IPS-15b (cell line): ENCODE measurements around the gene INPP5D.
A peak's percentile ranks its signal among the peaks of the same experiment; 100 is the strongest.

ENCODE experiments used
- H3K27me3 ChIP-seq: one replicate; pipeline ENCODE4 v1.6.1; 2013; ENCODE audit warnings: low read length; ENCODE audit not compliant: control insufficient read depth, insufficient read depth
- H3K36me3 ChIP-seq: one replicate; pipeline ENCODE4 v1.6.1; 2013; ENCODE audit warnings: low read length; ENCODE audit not compliant: control insufficient read depth, insufficient read depth
- H3K4me1 ChIP-seq: one replicate; pipeline ENCODE4 v1.6.1; 2013; ENCODE audit warnings: mild to moderate bottlenecking, low read length; ENCODE audit not compliant: control insufficient read depth, insufficient read depth
- H3K4me3 ChIP-seq: one replicate; pipeline ENCODE4 v1.5.1; 2013; ENCODE audit warnings: low read depth, low read length
- H3K9ac ChIP-seq: one replicate; pipeline ENCODE4 v1.6.1; 2013; ENCODE audit warnings: low read depth, mild to moderate bottlenecking, low read length
- H3K9me3 ChIP-seq: one replicate; pipeline ENCODE4 v1.6.1; 2013; ENCODE audit warnings: mild to moderate bottlenecking, low read length; ENCODE audit not compliant: control insufficient read depth, insufficient read depth

Gene INPP5D

DNA sequence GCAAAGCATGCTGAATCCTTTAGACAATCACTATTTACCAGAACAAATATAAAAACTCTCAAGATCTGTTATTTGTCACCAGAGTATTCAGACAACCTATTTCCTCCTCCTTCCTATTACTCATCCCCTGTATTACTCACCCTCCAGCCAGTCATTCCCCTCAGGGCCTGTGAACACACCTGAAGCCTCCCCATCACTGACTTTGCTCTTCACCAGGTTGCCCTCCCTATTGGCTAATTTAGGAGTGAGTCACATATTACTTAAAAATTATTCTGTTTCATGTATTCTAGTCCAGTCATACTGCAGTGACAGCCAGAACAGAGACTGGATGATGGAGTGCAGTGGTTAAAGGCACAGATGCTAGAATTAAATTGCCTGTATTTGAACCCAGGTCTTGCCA lies 187.6 kb downstream of the INPP5D start:
- Histone ChIP-seq H3K9ac (no peak overlapping the region), H3K4me1 (no peaks in the 10 kb centered on the region), H3K27me3 (no peaks in the 10 kb centered on the region), H3K9me3 (no peaks in the 10 kb centered on the region), H3K36me3 (no peaks in the 10 kb centered on the region), H3K4me3 (no peak overlapping the region)

DNA sequence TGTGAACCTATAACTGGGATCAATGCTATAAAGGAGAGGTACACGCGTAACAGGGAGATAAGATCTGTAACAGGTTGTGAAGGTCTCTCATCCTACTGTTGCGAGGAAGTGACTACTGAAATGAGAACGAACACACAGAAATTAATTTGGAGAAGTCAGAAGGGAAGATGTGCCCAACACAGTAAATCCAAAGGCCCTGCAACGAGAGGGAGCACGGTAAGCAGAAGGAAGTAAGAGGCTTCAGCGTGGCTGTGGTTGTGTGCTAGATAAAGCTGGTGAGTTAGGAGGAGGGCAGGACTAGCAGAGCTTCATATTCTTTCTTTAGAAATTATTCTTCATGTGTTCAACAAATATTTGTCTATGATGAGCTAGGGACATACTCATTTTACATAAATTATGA lies 188.9 kb downstream of the INPP5D start:
- Histone ChIP-seq H3K36me3 (no peaks in the 10 kb centered on the region), H3K4me3 (no peak overlapping the region), H3K9me3 (no peaks in the 10 kb centered on the region), H3K9ac (no peak overlapping the region), H3K4me1 (peaks cover 3% of the 10 kb centered on the region), H3K27me3 (no peaks in the 10 kb centered on the region)

DNA sequence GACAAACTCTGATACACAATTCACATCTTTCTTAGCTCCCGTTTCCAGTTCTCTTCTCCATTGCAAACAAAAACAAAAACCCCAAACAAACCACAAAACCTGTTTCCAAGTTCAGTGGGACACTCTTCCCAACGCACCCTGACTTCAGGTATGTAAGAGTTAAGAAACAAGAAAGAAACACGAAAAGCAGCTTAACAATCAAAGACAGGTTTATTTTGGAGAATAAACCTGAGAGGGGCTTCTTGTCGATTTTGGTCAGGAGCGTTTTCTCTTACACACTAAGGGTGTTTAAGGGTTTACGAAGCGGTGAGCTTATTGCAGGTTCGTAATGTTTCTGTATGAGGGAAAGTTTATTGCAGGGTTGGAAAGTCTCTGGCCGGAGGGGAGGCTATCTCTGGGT lies 190.4 kb downstream of the INPP5D start:
- no peaks in the 10 kb centered on the region for H3K36me3 ChIP-seq
- H3K4me3 ChIP-seq, result no peak overlapping the region
- no peaks in the 10 kb centered on the region for H3K9me3 ChIP-seq
- H3K4me1 ChIP-seq, result peaks cover 3% of the 10 kb centered on the region
- H3K27me3 ChIP-seq, result no peaks in the 10 kb centered on the region
- H3K9ac ChIP-seq, result no peak overlapping the region

DNA sequence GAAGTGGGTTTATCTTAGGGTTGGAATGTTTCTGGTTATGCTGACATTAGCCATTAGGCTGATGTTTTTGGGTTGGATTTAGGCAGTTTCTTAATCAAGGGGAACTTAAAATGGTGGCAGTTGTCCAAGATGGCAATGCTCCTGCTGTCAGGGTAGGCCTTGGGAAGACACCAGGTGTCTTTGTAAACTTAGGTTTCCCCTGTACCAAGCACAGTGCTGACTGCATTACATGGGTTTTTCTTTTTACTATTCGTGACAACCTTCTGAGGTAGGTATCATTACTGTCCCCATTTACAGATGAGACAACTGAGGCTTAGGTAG lies 190.8 kb downstream of the INPP5D start:
- H3K4me1 ChIP-seq, result peaks cover 3% of the 10 kb centered on the region
- no peaks in the 10 kb centered on the region for H3K27me3 ChIP-seq

DNA sequence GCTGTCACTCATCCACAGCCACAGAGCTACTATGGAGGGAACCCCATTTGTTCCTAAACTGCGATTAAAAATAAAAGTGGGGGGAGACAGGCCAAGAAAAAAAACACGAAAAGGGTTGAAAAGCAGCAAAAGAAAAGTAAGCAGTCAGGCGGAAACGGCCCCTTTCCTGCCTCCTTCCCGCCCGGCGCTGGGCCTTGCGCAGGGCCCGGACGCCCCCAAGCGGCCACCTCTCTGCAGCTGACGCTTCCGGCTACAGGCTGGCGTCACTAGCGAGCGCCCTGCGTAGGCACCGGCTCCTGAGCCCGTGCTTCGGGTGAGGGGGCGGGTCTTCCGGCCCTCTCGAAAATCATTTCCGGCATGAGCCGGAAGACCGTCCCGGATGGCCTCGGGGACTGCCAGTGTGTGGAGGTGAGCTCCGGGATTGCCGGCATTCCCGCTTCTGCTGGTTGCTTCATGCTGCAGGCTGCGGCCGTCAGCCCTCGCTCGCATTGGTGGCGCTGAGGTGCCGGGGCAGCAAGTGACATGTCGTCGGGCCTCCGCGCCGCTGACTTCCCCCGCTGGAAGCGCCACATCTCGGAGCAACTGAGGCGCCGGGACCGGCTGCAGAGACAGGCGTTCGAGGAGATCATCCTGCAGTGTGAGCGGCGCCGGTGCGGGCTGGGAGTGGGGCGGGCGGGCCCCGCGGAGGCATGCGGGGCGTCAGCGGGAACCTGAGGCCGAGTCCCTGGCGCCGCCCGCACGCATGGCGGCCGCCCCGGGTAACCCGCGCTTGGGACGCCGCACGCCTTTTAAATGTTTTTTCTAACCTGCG lies 191.4 kb downstream of the INPP5D start, which contains the start of gene ATG16L1:
Gene ATG16L1, plus strand, starts transcription at position 368 of the 811 bp plus-strand sequence. Its CDS starts 155 bp downstream, at position 523.
- Histone ChIP-seq H3K27me3 (no peaks in the 10 kb centered on the region), H3K4me3 (peak within 1 kb of the TSS; percentile 94), H3K4me1 (peaks cover 3% of the 10 kb centered on the region), H3K9me3 (no peaks in the 10 kb centered on the region), H3K36me3 (no peaks in the 10 kb centered on the region), H3K9ac (peak within 1 kb of the TSS; percentile 77)

More for the DNA sequence above, 190.8 kb downstream of the INPP5D start:
- no peak overlapping the region for H3K9ac ChIP-seq
- no peak overlapping the region for H3K4me3 ChIP-seq
- H3K36me3 ChIP-seq, result no peaks in the 10 kb centered on the region
- no peaks in the 10 kb centered on the region for H3K9me3 ChIP-seq

DNA sequence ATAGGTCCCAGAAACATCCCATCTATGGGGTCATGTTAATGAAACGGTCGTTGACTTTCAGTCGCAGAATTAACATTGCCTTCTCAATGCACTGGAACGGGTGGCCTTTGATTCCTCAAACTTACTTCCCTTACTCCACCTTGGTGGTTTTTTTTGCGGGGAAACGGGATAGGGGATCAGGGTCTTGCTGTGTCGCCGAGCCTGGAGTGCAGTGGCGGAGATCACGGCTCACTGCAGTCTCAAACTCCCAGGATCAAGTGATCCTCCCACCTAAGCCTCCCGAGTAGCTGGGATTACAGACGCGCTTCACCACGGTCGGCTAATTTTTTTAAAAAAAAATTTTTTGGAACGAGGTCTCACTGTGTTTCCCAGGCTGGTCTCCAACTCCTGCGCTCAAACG lies 192.1 kb downstream of the INPP5D start:
- Histone ChIP-seq H3K4me3 (peak overlapping the region; percentile 94), H3K4me1 (peaks cover 3% of the 10 kb centered on the region), H3K36me3 (no peaks in the 10 kb centered on the region), H3K9me3 (no peaks in the 10 kb centered on the region), H3K27me3 (no peaks in the 10 kb centered on the region), H3K9ac (peak overlapping the region; percentile 77)

DNA sequence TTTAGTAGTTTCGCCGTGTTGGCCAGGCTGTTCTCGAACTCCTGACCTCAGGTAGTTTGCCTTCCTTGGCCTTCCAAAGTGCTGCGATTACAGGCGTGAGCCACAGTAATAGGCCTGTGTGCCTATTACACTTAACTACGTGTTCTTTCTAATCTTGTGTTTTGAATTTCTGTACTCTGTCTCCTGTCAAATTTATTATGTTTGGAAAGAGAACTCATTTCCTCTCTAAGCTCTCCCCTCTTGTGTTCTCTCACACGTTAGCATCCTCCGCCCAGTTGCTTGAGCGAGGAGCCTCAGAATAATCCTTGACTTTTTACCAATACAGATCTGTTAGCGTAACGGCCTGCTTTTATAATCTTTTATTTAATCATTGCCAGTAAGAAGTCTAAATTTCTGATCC lies 195.0 kb downstream of the INPP5D start:
- Histone ChIP-seq H3K4me3 (no peak overlapping the region), H3K4me1 (peaks cover 3% of the 10 kb centered on the region), H3K36me3 (no peaks in the 10 kb centered on the region), H3K9me3 (no peaks in the 10 kb centered on the region), H3K9ac (no peak overlapping the region), H3K27me3 (no peaks in the 10 kb centered on the region)

DNA sequence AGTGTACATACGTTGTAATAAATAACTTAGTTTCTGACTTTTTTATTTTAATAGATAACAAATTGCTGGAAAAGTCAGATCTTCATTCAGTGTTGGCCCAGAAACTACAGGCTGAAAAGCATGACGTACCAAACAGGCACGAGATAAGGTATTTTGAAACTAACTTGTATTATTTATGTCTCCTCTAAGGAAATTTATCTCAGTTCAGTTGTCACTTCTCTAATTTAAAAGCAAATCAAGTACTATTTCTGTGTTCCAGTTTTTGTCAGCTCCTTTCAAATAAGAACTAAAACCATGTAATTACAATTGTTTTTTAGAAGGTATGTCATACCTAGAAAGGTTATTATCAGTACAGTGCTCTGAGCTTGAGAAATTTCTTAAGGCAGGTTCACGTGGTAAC lies 195.9 kb downstream of the INPP5D start:
- Histone ChIP-seq H3K9me3 (no peaks in the 10 kb centered on the region), H3K36me3 (no peaks in the 10 kb centered on the region), H3K4me1 (peaks cover 3% of the 10 kb centered on the region), H3K9ac (no peak overlapping the region), H3K27me3 (no peaks in the 10 kb centered on the region), H3K4me3 (no peak overlapping the region)
